Inferior parietal cortex (tissue), 1 donor: Measurements from ENCODE around the gene SPCS2.

Source experiments
- DNase-seq: peaks from one replicate; pipeline ENCODE4 v3.0.0-alpha.2; 2016; ENCODE audit errors: extremely low spot score

SPCS2 gene

DNA sequence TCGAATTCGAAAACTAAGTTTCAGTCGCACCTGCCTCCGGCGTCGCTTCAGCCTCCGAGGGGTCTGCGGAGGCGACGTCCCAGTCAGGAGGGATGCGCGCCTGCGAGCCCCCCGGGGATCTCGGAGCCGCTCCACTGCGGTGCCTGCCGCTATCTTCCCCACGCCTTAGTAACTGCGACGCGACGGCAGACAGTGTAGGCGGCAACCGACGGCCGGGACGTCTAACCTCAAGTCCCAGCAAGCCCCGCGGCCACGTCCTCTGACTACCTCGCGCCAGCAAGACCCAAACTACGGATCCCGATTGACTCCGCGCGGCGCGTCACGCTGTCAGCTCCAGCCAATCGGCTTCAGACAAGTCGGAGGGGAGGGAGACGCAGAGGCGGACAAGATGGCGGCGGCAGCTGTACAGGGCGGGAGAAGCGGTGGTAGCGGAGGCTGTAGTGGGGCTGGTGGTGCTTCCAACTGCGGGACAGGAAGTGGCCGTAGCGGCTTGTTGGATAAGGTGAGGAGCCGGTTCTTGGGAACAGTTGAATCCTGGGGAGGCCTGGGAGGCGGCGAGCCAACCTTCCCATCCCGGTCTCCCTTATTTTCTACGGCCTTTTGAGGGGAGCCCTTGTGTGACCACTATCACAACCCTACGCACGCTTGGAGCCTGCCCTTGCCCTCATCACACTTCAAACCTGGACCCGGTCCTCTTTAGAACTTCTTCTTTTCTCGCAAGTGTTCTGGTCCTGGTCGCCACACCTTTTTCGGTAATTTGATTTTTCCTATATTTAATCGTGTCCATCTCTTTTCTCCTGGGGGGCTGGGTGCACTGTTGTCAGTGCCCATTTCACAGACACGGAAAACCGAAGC is at the start of gene SPCS2, which contains the start of gene XRRA1:
Gene SPCS2 (plus strand): TSS at position 369 of the 855 bp plus-strand sequence. CDS start 20 bp downstream, at position 389.
Gene XRRA1 (minus strand): TSS at position 194 of the 855 bp plus-strand sequence. CDS start 8,213 bp downstream, outside the sequence.
- DNase-seq: peak; percentile 98

DNA sequence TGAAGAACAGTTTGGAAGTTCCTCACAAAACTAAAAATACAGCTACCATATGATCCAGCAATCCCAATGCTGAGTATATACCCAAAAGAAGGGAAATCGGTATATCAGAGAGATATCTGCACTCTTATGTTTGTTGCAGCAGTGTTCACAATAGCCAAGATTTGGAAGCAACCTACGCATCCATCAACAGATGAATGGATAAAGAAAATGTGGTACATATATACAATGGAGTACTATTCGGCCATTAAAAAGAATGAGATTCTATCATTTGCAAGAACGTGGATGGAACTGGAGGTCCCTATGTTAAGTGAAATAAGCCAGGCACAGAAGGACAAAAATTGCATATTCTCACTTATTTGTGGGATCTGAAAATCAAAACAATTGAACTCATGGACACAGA is 46.7 kb upstream of the SPCS2 start:
- DNase-seq: no peak

GRCh38 chr11:74905326-74905725 is 43.7 kb upstream of the SPCS2 start:
- no peak for DNase-seq

DNA sequence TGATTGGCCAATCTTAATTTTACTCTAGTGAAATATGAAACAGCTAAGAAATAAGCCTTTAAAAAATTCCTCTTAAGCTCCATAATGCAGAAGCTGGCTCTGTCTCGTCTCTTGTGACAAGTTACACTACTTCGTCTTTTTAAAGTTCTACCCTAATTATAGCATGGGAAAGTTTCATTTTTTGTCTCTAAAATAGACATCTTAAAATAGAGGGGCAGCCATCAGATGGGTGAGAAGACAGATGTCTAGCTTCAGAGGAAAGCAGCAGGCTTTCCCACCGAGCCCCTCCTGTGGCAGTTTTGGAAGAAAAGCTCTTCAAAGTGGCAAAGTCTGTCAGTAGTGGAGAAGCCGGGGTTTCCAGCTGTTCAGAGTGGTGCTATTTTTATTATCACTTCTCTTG is 39.7 kb upstream of the SPCS2 start:
- DNase-seq: no peak

GRCh38 chr11:74909812-74910211 is 39.3 kb upstream of the SPCS2 start:
- no peak for DNase-seq

GRCh38 chr11:74923125-74923524 is 25.9 kb upstream of the SPCS2 start:
- no peak for DNase-seq

GRCh38 chr11:74925281-74925680 is 23.8 kb upstream of the SPCS2 start:
- no peak for DNase-seq

GRCh38 chr11:74926304-74927030 is 22.6 kb upstream of the SPCS2 start:
- no peak for DNase-seq

DNA sequence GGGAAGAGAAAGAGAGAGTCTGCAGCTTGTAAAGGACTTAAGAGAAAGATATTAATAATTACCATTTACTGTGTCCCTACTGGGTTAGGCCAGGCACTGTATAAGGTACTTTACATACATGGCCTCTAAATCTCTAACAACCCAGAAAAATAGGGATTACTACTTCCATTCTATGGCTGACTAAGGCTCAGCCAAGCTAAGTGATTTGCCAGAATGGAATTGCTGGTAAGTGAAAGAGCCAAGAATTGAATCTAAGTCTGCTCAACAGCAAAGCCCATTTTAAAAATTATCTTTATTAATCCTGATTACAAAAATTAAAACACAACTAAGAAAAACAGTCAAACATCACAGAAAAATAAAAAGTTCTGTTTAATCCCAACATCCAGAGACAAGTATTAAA is 21.6 kb upstream of the SPCS2 start:
- DNase-seq: no peak

- DNase-seq: peak; percentile 94
These were observed 19.4 kb upstream of the SPCS2 start for GRCh38 chr11:74929431-74930363.

- DNase-seq: no peak
These were observed 16.9 kb upstream of the SPCS2 start for GRCh38 chr11:74932169-74932568.

DNA sequence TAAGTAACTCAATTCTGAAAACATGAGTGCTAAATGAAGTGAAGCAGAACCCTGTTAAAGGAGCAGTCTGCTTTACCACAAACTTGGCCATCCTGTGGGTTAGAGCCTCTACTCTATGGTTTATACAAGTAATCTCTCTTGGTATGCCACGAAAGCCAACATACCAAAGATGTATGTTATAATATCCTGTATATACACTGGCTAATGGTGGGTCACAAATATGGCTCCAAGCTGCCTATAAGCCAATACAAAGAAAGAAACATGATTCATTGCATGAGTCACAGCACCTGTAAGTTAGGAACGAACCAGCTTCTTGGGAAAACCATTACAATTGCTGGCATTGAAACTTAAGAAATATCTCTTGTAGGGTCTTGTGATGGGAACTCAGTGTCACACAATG is 16.3 kb upstream of the SPCS2 start:
- no peak for DNase-seq

DNA sequence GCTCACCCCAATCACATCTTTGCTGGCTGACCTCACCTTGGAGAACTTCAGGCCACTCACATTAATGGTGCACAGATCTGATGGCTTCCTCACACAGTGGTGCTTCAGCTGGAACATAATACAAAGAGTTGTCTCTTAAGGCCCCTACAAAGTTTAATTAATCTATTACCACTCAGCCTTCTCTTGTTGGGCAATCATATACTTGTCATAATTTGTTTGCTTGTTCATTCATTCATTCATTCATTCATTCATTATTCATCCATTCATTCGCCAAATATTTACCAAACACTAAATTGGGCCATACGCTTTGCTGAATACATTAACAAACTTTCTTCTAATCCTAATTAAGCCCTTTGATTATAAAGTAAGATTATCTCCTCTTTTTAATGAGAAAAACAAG is 15.3 kb upstream of the SPCS2 start:
- DNase-seq: no peak

- no peak for DNase-seq
These were observed 13.8 kb upstream of the SPCS2 start for GRCh38 chr11:74935285-74935684.

DNA sequence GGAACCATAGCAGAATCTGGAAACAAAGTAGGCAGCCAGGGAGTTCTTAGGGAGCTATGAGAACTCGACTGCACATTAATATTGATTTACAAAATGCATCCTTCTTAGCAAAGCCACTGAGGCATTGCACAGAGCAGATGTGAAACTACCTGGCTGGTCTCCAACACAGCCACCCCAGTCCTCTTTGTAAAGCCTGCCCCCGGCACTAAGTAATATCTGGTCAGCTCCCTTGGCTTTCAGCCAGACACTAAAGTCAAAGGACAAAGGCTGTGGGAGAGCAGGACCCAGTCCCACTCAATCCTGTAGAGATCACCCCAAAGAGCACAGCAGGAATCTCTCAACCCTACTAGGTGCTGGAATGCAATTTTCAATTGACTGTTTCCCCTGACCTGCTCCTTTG is 13.0 kb upstream of the SPCS2 start:
- DNase-seq: no peak

GRCh38 chr11:74936976-74937375 is 12.1 kb upstream of the SPCS2 start:
- DNase-seq: no peak

- DNase-seq: no peak
These were observed 11.2 kb upstream of the SPCS2 start for GRCh38 chr11:74937696-74938475.

- DNase-seq: no peak
These were observed 7.6 kb upstream of the SPCS2 start for GRCh38 chr11:74941492-74941891.

GRCh38 chr11:74942073-74942759 is 6.8 kb upstream of the SPCS2 start:
- no peak for DNase-seq

- no peak for DNase-seq
These were observed 544 bp upstream of the SPCS2 start for GRCh38 chr11:74948546-74948897.

GRCh38 chr11:74949753-74950137 is 679 bp downstream of the SPCS2 start:
- DNase-seq: no peak
